ENCODE results near the gene GMEB1. TPM values are rescaled to one million over a fixed set of nuclear protein-coding genes. Genes with fewer than 3 reads are reported as not detected.
A peak's percentile ranks its signal among the peaks of the same experiment; 100 is the strongest.

GMEB1 gene
- total RNA-seq, 2 donors from 2014 or later = 4.7 to 15.5 TPM

DNA sequence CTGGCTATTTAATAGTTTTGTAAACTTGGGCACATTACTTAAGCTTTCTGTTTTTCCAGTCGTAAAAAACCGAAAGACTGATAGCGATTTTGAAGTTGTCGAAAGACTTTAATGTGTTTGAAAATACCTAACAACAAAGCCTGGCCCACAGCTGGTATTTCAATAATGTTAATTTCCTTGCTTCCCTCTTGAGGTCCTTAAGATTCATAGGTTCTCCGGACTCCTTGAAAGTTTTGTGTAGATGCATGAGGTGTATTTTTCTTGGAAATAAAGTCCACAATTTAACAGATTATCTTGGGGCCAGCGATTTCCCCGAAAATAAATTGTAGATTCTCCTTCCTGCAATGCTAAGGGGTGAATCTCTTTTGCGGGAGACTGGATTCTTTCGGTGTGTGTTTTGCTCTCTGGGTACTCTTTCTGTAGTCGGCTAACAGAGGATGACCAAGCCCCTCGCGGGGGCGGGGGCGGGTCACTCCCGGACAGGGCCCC lies 67.4 kb downstream of the GMEB1 start:
- no peak for ATAC-seq (ENCODE audit: insufficient number of reproducible peaks, low FRiP score, low read depth)
- peaks cover 22 to 40% of the 10 kb centered on the region in 2 donors for H3K4me1 ChIP-seq (ENCODE audit: control insufficient read depth in 1 of 2, low read depth in 2 of 2)
- no peak for DNase-seq (ENCODE audit: low spot score)
- no peaks in the 10 kb centered on the region for H3K27me3 ChIP-seq (replicated peaks; ENCODE audit: insufficient read depth)
- H3K9me3 ChIP-seq = no peaks in the 10 kb centered on the region
- TF ChIP-seq, protein P1, sequence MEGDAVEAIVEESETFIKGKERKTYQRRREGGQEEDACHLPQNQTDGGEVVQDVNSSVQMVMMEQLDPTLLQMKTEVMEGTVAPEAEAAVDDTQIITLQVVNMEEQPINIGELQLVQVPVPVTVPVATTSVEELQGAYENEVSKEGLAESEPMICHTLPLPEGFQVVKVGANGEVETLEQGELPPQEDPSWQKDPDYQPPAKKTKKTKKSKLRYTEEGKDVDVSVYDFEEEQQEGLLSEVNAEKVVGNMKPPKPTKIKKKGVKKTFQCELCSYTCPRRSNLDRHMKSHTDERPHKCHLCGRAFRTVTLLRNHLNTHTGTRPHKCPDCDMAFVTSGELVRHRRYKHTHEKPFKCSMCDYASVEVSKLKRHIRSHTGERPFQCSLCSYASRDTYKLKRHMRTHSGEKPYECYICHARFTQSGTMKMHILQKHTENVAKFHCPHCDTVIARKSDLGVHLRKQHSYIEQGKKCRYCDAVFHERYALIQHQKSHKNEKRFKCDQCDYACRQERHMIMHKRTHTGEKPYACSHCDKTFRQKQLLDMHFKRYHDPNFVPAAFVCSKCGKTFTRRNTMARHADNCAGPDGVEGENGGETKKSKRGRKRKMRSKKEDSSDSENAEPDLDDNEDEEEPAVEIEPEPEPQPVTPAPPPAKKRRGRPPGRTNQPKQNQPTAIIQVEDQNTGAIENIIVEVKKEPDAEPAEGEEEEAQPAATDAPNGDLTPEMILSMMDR (IDR thresholded peaks at IDR 0.05) = no peak
- peaks cover 8% of the 10 kb centered on the region for H3K36me3 ChIP-seq
- peak overlapping the region; percentile 85 to 92 for H3K27ac ChIP-seq
- peak overlapping the region; percentile 91 for H3K4me3 ChIP-seq

GRCh38 chr1:28736450-28737306 lies 68.1 kb downstream of the GMEB1 start, which contains the start of gene YTHDF2:
Gene YTHDF2 (plus strand): TSS chr1:28736940. CDS start chr1:28737121, 181 bp downstream.
- Histone ChIP-seq H3K27me3 (replicated peaks; ENCODE audit: insufficient read depth) (no peaks in the 10 kb centered on the region), H3K4me3 (peak within 1 kb of the TSS; percentile 91), H3K27ac (peak within 1 kb of the TSS; percentile 85 to 92), H3K36me3 (peaks cover 8% of the 10 kb centered on the region), H3K4me1 (ENCODE audit: control insufficient read depth in 1 of 2, low read depth in 2 of 2) (peaks cover 22 to 47% of the 10 kb centered on the region in 2 donors), H3K9me3 (no peaks in the 10 kb centered on the region)
- TF ChIP-seq, protein P1 (IDR thresholded peaks at IDR 0.05) = peak; percentile 92
- DNase-seq (ENCODE audit: low spot score) = peak; percentile 91
- peak; percentile 92 for ATAC-seq (ENCODE audit: insufficient number of reproducible peaks, low FRiP score, low read depth)

GRCh38 chr1:28737307-28738132 lies 68.9 kb downstream of the GMEB1 start:
- Histone ChIP-seq H3K27me3 (replicated peaks; ENCODE audit: insufficient read depth) (no peaks in the 10 kb centered on the region), H3K36me3 (peaks cover 11% of the 10 kb centered on the region), H3K27ac (peak overlapping the region; percentile 85 to 92), H3K9me3 (no peaks in the 10 kb centered on the region), H3K4me3 (peak overlapping the region; percentile 91), H3K4me1 (ENCODE audit: control insufficient read depth in 1 of 2, low read depth in 2 of 2) (peaks cover 22 to 48% of the 10 kb centered on the region in 2 donors)
- DNase-seq (ENCODE audit: low spot score) (no peak), ATAC-seq (ENCODE audit: insufficient number of reproducible peaks, low FRiP score, low read depth) (no peak)
- TF ChIP-seq, protein P1 (IDR thresholded peaks at IDR 0.05) = no peak

- Histone ChIP-seq H3K9me3 (no peaks in the 10 kb centered on the region), H3K27ac (no peak overlapping the region), H3K4me3 (no peak overlapping the region), H3K4me1 (ENCODE audit: control insufficient read depth in 1 of 2, low read depth in 2 of 2) (peaks cover 31 to 68% of the 10 kb centered on the region in 2 donors), H3K27me3 (replicated peaks; ENCODE audit: insufficient read depth) (no peaks in the 10 kb centered on the region), H3K36me3 (peaks cover 32% of the 10 kb centered on the region)
- no peak for ATAC-seq (ENCODE audit: insufficient number of reproducible peaks, low FRiP score, low read depth)
- DNase-seq (ENCODE audit: low spot score) = no peak
- TF ChIP-seq, protein P1 (IDR thresholded peaks at IDR 0.05) = no peak
Observed at GRCh38 chr1:28740118-28740517, 71.5 kb downstream of the GMEB1 start.

DNA sequence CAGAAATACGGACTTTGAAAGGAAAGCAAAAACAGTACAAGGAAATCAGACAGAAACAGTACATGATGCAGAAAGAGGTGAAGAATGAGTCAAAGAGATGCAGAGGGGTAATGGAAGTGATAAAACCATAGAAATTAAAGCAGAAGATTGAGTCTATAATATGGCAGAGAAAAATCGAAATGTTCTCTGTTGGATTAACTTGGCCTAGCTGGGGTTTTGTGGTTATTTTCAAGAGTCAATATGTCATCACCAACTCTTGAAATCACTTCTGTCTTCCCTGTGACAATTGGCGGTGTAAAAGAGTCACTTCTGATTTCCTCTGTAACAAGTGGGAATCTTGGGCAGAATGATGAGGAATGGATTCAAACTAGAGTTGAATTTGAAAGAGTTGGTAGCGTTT lies 75.6 kb downstream of the GMEB1 start:
- Histone ChIP-seq H3K27ac (no peak overlapping the region), H3K9me3 (no peaks in the 10 kb centered on the region), H3K4me3 (no peak overlapping the region), H3K36me3 (peaks cover 27% of the 10 kb centered on the region), H3K4me1 (ENCODE audit: control insufficient read depth in 1 of 2, low read depth in 2 of 2) (peaks cover 44 to 78% of the 10 kb centered on the region in 2 donors), H3K27me3 (replicated peaks; ENCODE audit: insufficient read depth) (no peaks in the 10 kb centered on the region)
- DNase-seq (ENCODE audit: low spot score) = no peak
- ATAC-seq (ENCODE audit: insufficient number of reproducible peaks, low FRiP score, low read depth) = no peak
- TF ChIP-seq, protein P1 (IDR thresholded peaks at IDR 0.05) = no peak
